ENCODE data around the gene VAT1L. TPM values are rescaled to one million over a fixed set of nuclear protein-coding genes. Genes with fewer than 3 reads are reported as not detected.

The VAT1L gene
- total RNA-seq, 6 experiments from 2014 or later: not detected

GRCh38 chr16:77840673-77841501 is 52.5 kb downstream of the VAT1L start:
- no peak for DNase-seq
- H3K4me1 Mint-ChIP-seq (ENCODE audit: low read depth): no peaks in the 10 kb centered on the region
- H3K27ac Mint-ChIP-seq: no peak overlapping the region
- no peaks in the 10 kb centered on the region; the same call in 1 of the 2 replicates for H3K36me3 Mint-ChIP-seq (ENCODE audit: low read depth)
- no peak for TF ChIP-seq CTCF (IDR thresholded peaks at IDR 0.05)
- peaks cover 54% of the 10 kb centered on the region for H3K9me3 Mint-ChIP-seq
- peaks cover 4% of the 10 kb centered on the region for H3K27me3 Mint-ChIP-seq (ENCODE audit: insufficient read depth)
- no peak overlapping the region for H3K4me3 Mint-ChIP-seq

- Mint-ChIP-seq H3K4me1 (ENCODE audit: low read depth) (no peaks in the 10 kb centered on the region), H3K27ac (no peak overlapping the region), H3K4me3 (no peak overlapping the region), H3K9me3 (peaks cover 54% of the 10 kb centered on the region), H3K36me3 (ENCODE audit: low read depth) (no peaks in the 10 kb centered on the region; the same call in 1 of the 2 replicates), H3K27me3 (ENCODE audit: insufficient read depth) (peaks cover 4% of the 10 kb centered on the region)
- no peak for DNase-seq
- TF ChIP-seq CTCF (IDR thresholded peaks at IDR 0.05): no peak
Measured at GRCh38 chr16:77841502-77841763, 53.1 kb downstream of the VAT1L start.

- no peak for TF ChIP-seq CTCF (IDR thresholded peaks at IDR 0.05)
- Mint-ChIP-seq H3K27ac (no peak overlapping the region), H3K9me3 (peaks cover 48% of the 10 kb centered on the region), H3K36me3 (ENCODE audit: low read depth) (no peaks in the 10 kb centered on the region; the same call in 1 of the 2 replicates), H3K27me3 (ENCODE audit: insufficient read depth) (no peaks in the 10 kb centered on the region; the same call in 1 of the 2 replicates), H3K4me3 (no peak overlapping the region), H3K4me1 (ENCODE audit: low read depth) (no peaks in the 10 kb centered on the region)
- DNase-seq: no peak
Measured at GRCh38 chr16:77842468-77842867, 54.1 kb downstream of the VAT1L start.

- no peak for TF ChIP-seq CTCF (IDR thresholded peaks at IDR 0.05)
- Mint-ChIP-seq H3K4me1 (ENCODE audit: low read depth) (no peaks in the 10 kb centered on the region), H3K9me3 (peaks cover 51% of the 10 kb centered on the region), H3K36me3 (ENCODE audit: low read depth) (no peaks in the 10 kb centered on the region; the same call in 1 of the 2 replicates), H3K27ac (no peak overlapping the region), H3K4me3 (no peak overlapping the region), H3K27me3 (ENCODE audit: insufficient read depth) (no peaks in the 10 kb centered on the region; the same call in 1 of the 2 replicates)
- DNase-seq: no peak
Measured at GRCh38 chr16:77843405-77843804, 55.0 kb downstream of the VAT1L start.

GRCh38 chr16:77844801-77845200 is 56.4 kb downstream of the VAT1L start:
- DNase-seq: no peak
- Mint-ChIP-seq H3K9me3 (peaks cover 52% of the 10 kb centered on the region), H3K36me3 (ENCODE audit: low read depth) (no peaks in the 10 kb centered on the region; the same call in 1 of the 2 replicates), H3K27me3 (ENCODE audit: insufficient read depth) (no peaks in the 10 kb centered on the region), H3K27ac (no peak overlapping the region), H3K4me1 (ENCODE audit: low read depth) (no peaks in the 10 kb centered on the region), H3K4me3 (no peak overlapping the region)
- no peak for TF ChIP-seq CTCF (IDR thresholded peaks at IDR 0.05)

All from HFFc6 (cell line).